GM19467 (cell line): ENCODE data around the gene OXT.
"Not testable (repeated sequence)": the region's sequence is repeated elsewhere in the genome, so short reads cannot be mapped to it uniquely, and the experiment has no call there.

ENCODE experiments used
- ATAC-seq: cut with Tn5 transposase; IDR thresholded peaks from one replicate; pipeline ENCODE4 v1.9.1; 2021; ENCODE audit warnings: mild to moderate bottlenecking, moderate library complexity; ENCODE audit not compliant: unreplicated experiment

The OXT gene

GRCh38 chr20:3109350-3110302 lies 38.2 kb downstream of the OXT start:
- no peak for ATAC-seq

- ATAC-seq = no peak
These were observed 40.1 kb downstream of the OXT start for GRCh38 chr20:3111507-3111906.

- ATAC-seq = no peak
These were observed 40.6 kb downstream of the OXT start for GRCh38 chr20:3111995-3112394.

- ATAC-seq = no peak
These were observed 44.0 kb downstream of the OXT start for GRCh38 chr20:3115190-3116107.

- ATAC-seq = no peak
These were observed 44.9 kb downstream of the OXT start for GRCh38 chr20:3116341-3116740.

- not testable (repeated sequence) for ATAC-seq
These were observed 46.5 kb downstream of the OXT start for GRCh38 chr20:3117839-3118379.

GRCh38 chr20:3119044-3119443 lies 47.6 kb downstream of the OXT start:
- no peak for ATAC-seq

GRCh38 chr20:3121271-3121911 lies 50.0 kb downstream of the OXT start:
- ATAC-seq = no peak
